ENCODE measurements around the gene METTL13.

METTL13 gene, protein sequence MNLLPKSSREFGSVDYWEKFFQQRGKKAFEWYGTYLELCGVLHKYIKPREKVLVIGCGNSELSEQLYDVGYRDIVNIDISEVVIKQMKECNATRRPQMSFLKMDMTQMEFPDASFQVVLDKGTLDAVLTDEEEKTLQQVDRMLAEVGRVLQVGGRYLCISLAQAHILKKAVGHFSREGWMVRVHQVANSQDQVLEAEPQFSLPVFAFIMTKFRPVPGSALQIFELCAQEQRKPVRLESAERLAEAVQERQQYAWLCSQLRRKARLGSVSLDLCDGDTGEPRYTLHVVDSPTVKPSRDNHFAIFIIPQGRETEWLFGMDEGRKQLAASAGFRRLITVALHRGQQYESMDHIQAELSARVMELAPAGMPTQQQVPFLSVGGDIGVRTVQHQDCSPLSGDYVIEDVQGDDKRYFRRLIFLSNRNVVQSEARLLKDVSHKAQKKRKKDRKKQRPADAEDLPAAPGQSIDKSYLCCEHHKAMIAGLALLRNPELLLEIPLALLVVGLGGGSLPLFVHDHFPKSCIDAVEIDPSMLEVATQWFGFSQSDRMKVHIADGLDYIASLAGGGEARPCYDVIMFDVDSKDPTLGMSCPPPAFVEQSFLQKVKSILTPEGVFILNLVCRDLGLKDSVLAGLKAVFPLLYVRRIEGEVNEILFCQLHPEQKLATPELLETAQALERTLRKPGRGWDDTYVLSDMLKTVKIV

GRCh38 chr1:171781176-171781875 lies at the start of gene METTL13:
Gene METTL13 (plus strand): TSS chr1:171781660. CDS start chr1:171781968, 308 bp downstream.
- DNase-seq (ENCODE audit: low read depth in 2 of 2), result peak; percentile 93 to 98

- DNase-seq (ENCODE audit: low read depth in 2 of 2), result no peak
Observed at GRCh38 chr1:171736196-171736595, 45.3 kb upstream of the METTL13 start.

DNA sequence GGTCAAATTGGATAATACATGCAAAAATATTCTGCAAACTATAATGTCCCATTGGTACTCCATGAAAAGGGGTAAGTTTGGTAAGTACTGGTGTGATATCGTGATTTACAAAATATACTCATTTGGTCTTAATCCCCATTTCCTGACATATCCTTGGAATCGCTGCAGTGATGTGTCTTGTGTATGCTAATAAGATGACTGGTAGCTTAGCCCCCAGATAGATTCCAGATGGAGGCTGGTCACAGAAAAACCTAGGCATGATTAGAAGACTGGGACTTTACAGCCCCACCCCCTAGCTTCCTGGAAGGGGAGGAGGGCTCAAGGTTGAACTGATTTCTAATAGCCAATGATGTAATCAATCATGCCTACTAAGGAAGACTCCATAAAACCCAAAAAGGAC lies 42.5 kb upstream of the METTL13 start:
- DNase-seq (ENCODE audit: low read depth in 2 of 2), result no peak

DNA sequence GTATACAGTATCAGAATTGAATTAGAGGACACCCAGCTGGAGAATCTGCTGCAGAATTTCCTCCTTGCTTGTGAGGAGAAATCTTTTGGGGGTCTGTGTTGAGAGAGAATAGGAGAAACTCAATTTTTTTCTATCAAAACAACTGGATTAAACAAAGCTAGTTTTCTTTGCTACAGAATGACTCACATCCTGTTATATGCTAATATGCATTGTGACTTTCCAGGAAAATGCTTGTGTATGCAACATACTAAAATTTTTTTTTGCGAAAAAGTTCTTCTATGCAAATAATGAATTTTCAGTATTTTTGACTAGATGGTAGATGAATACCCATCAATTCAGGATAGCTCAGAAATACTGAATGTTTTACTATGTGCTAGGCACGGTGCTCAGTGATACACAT lies 41.8 kb upstream of the METTL13 start:
- DNase-seq (ENCODE audit: low read depth in 2 of 2), result no peak

GRCh38 chr1:171740356-171740863 lies 41.0 kb upstream of the METTL13 start:
- no peak for DNase-seq (ENCODE audit: low read depth in 2 of 2)

DNA sequence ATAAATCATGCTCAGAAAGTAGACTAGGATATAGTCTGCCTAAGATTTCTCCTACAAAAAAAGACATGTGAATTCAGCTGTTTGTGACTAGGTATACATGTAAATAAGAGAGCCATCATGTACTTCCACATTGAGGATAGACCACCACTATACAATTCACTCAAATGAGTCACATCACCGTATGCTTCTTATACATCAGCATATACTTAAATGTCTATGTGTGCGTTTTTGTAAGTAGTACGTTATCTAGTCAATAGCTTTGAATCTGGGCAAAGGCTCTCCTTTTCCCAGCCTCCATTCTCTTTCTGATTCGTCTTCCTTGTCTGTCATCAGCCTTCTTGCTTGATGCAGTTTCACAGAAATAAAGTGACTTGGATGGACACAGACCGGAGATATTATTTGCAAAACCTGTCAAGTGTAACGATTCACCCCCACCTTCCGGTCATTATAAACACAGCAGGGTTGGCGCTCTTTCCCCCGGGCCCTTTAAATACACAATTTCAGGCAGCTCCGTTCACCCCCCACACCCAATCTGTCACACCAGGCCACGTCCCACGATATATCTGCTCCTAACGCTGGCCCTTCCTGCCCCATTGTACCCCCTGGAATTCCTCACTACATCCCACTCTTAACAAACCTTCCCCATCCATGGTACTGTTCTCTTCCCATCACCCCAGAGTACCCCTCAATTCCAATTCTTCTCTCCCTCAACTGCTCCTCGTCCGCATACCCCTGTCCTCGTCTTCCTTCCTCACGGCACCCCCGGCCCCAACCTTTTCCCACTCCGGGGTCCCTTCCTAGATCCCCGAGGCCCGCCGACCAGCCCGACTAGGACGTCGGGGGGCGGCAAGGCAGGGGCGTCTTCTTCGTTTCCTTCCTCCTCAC lies 40.2 kb upstream of the METTL13 start:
- DNase-seq (ENCODE audit: low read depth in 2 of 2), result peak in 1 of 2 donors; percentile 9

GRCh38 chr1:171741872-171742576 lies 39.4 kb upstream of the METTL13 start, which contains the start of gene VAMP4:
Gene VAMP4 (minus strand): TSS chr1:171742065. CDS start chr1:171738414, 3,651 bp downstream.
- peak; percentile 79 to 86 for DNase-seq (ENCODE audit: low read depth in 2 of 2)

DNA sequence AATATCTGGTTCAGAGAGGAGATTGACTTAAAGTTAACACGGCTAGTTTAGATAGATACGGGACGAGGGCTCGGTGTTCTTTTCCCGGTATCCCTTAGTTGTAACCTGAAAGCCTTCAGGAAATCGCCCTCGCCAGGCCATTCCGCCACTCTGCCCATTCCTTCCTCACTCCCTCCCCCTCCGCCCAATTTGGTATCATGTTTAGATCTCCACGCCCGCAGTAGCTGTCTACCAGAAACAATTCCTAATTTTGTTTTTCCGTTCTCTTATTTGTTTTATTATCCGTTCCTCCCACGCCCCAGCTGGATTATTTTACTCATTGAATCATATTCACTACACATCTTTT lies 38.9 kb upstream of the METTL13 start:
- no peak for DNase-seq (ENCODE audit: low read depth in 2 of 2)

- DNase-seq (ENCODE audit: low read depth in 2 of 2), result no peak
Observed at GRCh38 chr1:171743081-171743870, 38.2 kb upstream of the METTL13 start.

DNA sequence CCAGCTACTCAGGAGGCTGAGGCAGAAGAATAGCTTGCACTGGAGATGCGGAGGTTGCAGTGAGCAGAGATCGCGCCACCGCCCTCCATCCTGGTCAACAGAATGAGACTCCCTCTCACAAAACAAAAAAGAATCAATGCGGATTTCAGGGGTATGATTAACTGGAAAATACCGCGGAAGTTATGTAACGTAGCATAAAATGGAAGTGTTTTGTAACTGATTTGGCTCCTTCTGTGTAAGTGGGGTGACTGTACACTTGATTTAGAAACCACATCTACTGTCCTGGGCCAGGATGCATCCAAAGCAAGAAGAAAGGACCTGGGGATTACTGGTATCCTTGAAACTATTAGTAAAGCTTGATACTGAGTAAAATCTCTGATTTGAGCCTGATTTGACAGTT lies 36.5 kb upstream of the METTL13 start:
- no peak for DNase-seq (ENCODE audit: low read depth in 2 of 2)

GRCh38 chr1:171748651-171749050 lies 32.8 kb upstream of the METTL13 start:
- DNase-seq (ENCODE audit: low read depth in 2 of 2), result no peak

- DNase-seq (ENCODE audit: low read depth in 2 of 2), result no peak
Observed at GRCh38 chr1:171751221-171751620, 30.2 kb upstream of the METTL13 start.

DNA sequence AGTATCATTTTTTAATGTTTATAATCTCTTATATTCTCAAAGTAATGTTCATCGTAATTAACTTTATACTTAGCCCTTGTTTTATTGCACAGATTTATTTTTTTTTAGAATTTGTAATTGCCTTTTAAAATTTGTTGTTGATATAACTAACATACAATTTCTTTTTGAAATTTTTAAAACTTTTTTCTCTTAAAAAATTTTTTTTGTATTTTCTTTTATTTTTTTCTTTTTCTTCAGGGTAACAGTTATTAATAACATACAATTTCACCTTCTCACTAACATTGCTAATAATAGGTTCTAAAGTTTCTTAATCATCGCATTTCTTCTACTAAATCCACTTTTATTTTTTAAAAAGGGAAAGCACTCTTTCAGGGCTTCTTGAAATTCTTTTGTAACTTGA lies 28.3 kb upstream of the METTL13 start:
- no peak for DNase-seq (ENCODE audit: low read depth in 2 of 2)

DNA sequence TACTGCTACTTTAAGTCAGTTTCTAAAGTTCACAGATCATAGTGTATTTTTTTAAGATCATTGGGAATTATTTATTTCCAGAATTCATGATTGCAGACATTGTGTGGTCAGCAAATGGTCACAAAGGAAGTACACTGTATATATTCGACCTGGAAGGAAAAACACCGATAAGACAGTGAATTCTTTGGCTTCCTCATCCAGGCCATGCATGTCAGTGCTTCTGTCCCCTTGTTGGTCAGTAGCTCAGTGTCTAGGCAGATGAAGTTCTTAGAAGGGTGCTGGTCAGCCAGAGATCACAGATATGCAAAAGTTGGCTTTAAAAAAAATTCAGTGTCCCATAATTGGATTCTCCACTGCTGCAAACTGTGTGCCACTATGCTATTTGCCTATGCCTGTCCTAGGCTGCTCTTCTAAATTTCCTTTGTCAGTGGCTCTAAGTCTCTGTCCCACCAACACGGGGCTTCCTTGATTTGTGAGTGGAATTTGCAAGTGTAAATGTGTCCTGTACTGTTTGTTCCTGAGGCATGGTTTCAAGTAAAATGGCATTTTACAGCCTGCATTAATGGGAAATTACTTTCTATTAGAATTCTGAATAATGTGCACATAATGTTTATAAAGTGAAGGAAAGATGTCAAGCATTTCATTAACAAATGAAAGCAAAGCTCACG lies 27.6 kb upstream of the METTL13 start:
- DNase-seq (ENCODE audit: low read depth in 2 of 2), result no peak

- DNase-seq (ENCODE audit: low read depth in 2 of 2), result no peak
Observed at GRCh38 chr1:171754353-171754705, 27.1 kb upstream of the METTL13 start.

GRCh38 chr1:171754971-171755370 lies 26.5 kb upstream of the METTL13 start:
- no peak for DNase-seq (ENCODE audit: low read depth in 2 of 2)

GRCh38 chr1:171756856-171757255 lies 24.6 kb upstream of the METTL13 start:
- DNase-seq (ENCODE audit: low read depth in 2 of 2), result no peak

DNA sequence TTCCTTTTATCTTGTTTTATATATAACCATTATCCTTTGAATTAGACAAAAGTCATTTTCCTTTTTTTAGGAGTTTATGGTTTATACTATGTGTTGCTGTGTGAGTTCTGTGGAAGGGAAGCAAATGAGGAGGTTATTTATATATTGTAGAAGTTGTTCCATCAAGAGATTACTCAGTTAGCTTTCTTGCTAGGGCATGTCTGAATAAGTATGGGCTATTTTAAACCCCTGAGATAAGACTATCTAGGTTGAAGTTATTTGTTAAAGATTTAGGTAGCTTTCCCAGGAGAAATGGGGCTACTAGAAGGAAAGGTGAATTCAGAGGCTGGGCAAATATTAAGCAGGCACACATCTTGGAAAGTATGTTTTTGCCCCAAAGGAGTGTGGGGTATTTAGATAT lies 23.4 kb upstream of the METTL13 start:
- DNase-seq (ENCODE audit: low read depth in 2 of 2), result no peak

DNA sequence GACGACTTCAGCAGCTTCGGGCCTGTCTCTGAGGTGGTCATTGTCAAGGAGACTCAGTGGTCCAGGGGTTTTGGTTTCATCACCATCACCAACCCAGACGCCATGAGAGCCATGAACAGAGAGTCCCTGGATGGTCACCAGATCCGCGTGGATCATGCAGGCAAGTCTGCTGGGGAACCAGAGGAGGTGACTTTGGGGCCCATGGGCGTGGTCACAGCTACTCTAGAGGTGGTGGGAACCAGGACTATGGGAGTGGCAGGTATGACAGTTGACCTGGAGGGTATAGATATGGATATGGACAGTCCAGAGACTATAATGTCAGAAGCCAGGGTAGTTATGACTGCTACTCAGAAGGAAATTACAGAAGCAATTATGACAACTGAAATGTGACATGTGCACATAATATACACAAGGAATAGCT lies 19.3 kb upstream of the METTL13 start:
- no peak for DNase-seq (ENCODE audit: low read depth in 2 of 2)
